Testis (tissue), 3 donors: ENCODE measurements around the gene B3GNT7. TPM values are rescaled to one million over a fixed set of nuclear protein-coding genes. Genes with fewer than 3 reads are reported as not detected.
"Not testable (repeated sequence)": the region's sequence is repeated elsewhere in the genome, so short reads cannot be mapped to it uniquely, and the experiment has no call there.

Experiments
- DNase-seq: peaks from one replicate; pipeline ENCODE4 v3.0.0-alpha.2; 2019
- H3K27ac ChIP-seq, 2 donors: fragments of 200-600 bp; sonication (generic); one replicate each; pipeline ENCODE4 v1.5.1; 2019
- H3K27me3 ChIP-seq: fragments of 200-600 bp; sonication (generic); one replicate; pipeline ENCODE4 v1.5.1; 2019
- H3K36me3 ChIP-seq: fragments of 200-600 bp; sonication (generic); one replicate; pipeline ENCODE4 v1.5.1; 2017; ENCODE audit warnings: low read depth; ENCODE audit errors: missing control alignments
- H3K4me1 ChIP-seq: fragments of 200-600 bp; sonication (generic); one replicate; pipeline ENCODE4 v1.5.1; 2019
- H3K4me3 ChIP-seq, 2 donors: fragments of 200-600 bp; sonication (generic); one replicate each; pipeline ENCODE4 v1.5.1; 2017 to 2019
- H3K9me3 ChIP-seq: fragments of 200-600 bp; sonication (generic); one replicate; pipeline ENCODE4 v1.5.1; 2017
- POLR2A ChIP-seq: fragments of 450-650 bp; IDR thresholded peaks from one replicate; pipeline ENCODE4 v1.6.1; 2017; ENCODE audit warnings: antibody characterized with exemption, mild to moderate bottlenecking, moderate library complexity
- WGBS, 2 donors: methylation state at CpG; one replicate each; pipeline ENCODE4 v1.1.5; 2018; 5-methylcytosine and 5-hydroxymethylcytosine counted together
- intact Hi-C: fragments of 100-400 bp; cut with DNase I; formaldehyde crosslinking; loops from one replicate; pipeline ENCODE4 v1.15.1; 2023; ENCODE audit warnings: low total_unique reads
- polyA plus RNA-seq: library from polyadenylated mRNA; stranded (reverse); fragments of 350-450 nt; fragmentation: Illumina TruSeq; extraction: RNeasy Lipid Tissue Mini Kit (QIAGEN cat#74804); gene quantifications from one replicate; pipeline ENCODE4 v1.2.3, GENCODE V29; 2014; ENCODE audit warnings: low read depth, low replicate concordance; ENCODE audit not compliant: insufficient read depth
- total RNA-seq, 2 donors: library from RNA; depleted of rRNA; stranded (reverse); fragments of >200 nt; gene quantifications; one replicate each; pipeline ENCODE4 v1.2.3, GENCODE V29; 2016
- TF ChIP-seq, protein P1 (sequence below), 3 experiments: fragments of 450-650 bp in 2 of 3; fragments of 200-600 bp in 1 of 3; sonication (generic) in 1 of 3; IDR thresholded peaks; one replicate each; pipeline ENCODE4 v1.5.1; 2016 to 2019; ENCODE audit warnings: antibody characterized with exemption in 3 of 3, mild to moderate bottlenecking in 2 of 3, moderate library complexity in 1 of 3

The B3GNT7 gene
- total and polyA plus RNA-seq, 3 donors from 2014 or later, result 2.6 to 5.0 (median 3.3) TPM

GRCh38 chr2:231373184-231373583 lies 22.3 kb upstream of the B3GNT7 start:
- no peak overlapping the region for H3K27ac ChIP-seq
- TF ChIP-seq, protein P1, sequence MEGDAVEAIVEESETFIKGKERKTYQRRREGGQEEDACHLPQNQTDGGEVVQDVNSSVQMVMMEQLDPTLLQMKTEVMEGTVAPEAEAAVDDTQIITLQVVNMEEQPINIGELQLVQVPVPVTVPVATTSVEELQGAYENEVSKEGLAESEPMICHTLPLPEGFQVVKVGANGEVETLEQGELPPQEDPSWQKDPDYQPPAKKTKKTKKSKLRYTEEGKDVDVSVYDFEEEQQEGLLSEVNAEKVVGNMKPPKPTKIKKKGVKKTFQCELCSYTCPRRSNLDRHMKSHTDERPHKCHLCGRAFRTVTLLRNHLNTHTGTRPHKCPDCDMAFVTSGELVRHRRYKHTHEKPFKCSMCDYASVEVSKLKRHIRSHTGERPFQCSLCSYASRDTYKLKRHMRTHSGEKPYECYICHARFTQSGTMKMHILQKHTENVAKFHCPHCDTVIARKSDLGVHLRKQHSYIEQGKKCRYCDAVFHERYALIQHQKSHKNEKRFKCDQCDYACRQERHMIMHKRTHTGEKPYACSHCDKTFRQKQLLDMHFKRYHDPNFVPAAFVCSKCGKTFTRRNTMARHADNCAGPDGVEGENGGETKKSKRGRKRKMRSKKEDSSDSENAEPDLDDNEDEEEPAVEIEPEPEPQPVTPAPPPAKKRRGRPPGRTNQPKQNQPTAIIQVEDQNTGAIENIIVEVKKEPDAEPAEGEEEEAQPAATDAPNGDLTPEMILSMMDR (IDR thresholded peaks at IDR 0.05), result no peak
- TF ChIP-seq POLR2A, result no peak
- DNase-seq, result no peak
- H3K9me3 ChIP-seq, result no peaks in the 10 kb centered on the region
- WGBS, 2 donors, result 77 to 79% methylated on average over 8 of the region's 8 CpGs
- no peak overlapping the region for H3K4me3 ChIP-seq
- H3K36me3 ChIP-seq, result no peaks in the 10 kb centered on the region
- no peaks in the 10 kb centered on the region for H3K4me1 ChIP-seq
- intact Hi-C loops, result no loop called here
- H3K27me3 ChIP-seq, result no peaks in the 10 kb centered on the region

DNA sequence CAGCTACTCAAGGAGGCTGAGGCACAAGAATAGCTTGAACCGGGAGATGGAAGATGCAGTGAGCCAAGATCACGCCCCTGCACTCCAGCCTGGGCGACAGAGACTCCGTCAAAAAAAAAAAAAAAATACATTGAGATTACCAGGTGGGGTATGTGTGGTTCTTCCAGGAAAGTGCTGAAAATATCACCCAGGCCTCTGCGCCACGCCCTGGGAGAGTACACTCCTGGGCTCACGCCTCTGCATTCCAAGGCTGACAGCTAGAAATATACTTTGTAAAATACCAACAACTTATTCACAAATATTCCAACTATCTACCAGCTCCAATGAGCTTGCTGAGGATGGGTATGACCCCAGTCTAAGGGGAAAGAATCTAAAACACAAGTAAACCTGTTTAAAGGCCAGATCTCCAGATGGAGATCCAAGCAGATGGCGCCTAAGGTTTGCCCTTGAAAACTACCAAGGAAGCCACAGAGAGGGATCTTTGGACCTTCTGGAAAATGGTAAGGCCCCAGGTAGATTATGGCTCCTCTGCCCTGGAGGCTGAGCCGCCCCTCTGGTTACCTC lies 21.6 kb upstream of the B3GNT7 start:
- H3K27ac ChIP-seq, result no peak overlapping the region
- intact Hi-C loops, result no loop called here
- no peak overlapping the region for H3K4me3 ChIP-seq
- H3K4me1 ChIP-seq, result no peaks in the 10 kb centered on the region
- WGBS, 2 donors, result 92 to 94% methylated on average over 9 of the region's 9 CpGs
- H3K36me3 ChIP-seq, result no peaks in the 10 kb centered on the region
- no peak for DNase-seq
- TF ChIP-seq POLR2A, result no peak
- TF ChIP-seq, protein P1 (IDR thresholded peaks at IDR 0.05), result no peak
- H3K27me3 ChIP-seq, result no peaks in the 10 kb centered on the region
- no peaks in the 10 kb centered on the region for H3K9me3 ChIP-seq

DNA sequence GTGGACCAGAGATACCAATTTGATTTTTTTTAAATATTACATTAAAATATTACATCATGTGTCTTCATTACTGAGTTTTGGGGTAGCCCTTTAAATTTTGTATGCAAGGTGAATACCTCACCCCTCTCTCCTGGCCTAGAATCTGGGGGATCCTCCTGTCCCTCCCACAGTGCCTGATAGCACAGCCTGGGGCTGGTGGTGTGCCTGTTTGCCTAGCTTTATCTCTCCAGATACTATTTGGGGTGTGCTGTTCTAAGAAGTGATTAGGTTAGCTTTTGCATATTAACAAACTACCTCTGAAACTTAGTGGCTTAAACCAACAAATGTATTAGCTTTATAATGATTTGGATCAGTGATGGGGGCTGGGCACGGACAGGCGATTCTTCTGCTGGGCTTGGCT lies 20.7 kb upstream of the B3GNT7 start:
- DNase-seq, result no peak
- no peak overlapping the region for H3K4me3 ChIP-seq
- no peaks in the 10 kb centered on the region for H3K27me3 ChIP-seq
- TF ChIP-seq POLR2A, result no peak
- TF ChIP-seq, protein P1 (IDR thresholded peaks at IDR 0.05), result no peak
- H3K36me3 ChIP-seq, result no peaks in the 10 kb centered on the region
- H3K27ac ChIP-seq, result no peak overlapping the region
- H3K9me3 ChIP-seq, result no peaks in the 10 kb centered on the region
- H3K4me1 ChIP-seq, result no peaks in the 10 kb centered on the region
- WGBS, 2 donors, result 77 to 98% methylated on average over 2 of the region's 2 CpGs
- intact Hi-C loops, result no loop called here

DNA sequence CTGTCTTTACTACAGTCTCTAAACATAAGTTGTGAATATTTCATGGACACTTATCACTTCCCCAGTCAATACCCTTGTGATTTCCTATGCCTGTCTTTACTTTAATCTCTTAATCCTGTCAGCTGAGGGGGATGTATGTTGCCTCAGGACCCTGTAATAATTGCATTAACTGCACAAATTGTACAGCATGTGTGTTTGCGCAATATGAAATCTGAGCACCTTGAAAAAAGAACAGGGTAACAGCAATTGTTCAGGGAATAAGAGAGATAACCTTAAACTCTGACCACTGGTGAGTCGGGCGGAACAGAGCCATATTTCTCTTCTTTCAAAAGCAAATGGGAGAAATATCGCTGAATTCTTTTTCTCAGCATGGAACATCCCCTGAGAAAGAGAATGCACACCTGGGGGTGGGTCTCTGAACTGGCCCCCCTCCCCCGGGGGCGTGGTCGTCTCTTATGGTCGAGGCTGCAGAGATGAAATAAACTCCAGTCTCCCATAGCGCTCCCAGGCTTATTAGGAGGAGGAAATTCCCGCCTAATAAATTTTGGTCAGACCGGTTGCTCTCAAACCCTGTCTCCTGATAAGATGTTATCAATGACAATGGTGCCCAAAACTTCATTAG lies 19.4 kb upstream of the B3GNT7 start:
- H3K4me3 ChIP-seq, H3K4me1 ChIP-seq, H3K36me3 ChIP-seq, H3K27ac ChIP-seq, DNase-seq, intact Hi-C loops, H3K9me3 ChIP-seq, H3K27me3 ChIP-seq: not testable (repeated sequence)
- WGBS, 2 donors, result 69 to 75% methylated on average over 11 of the region's 11 CpGs

DNA sequence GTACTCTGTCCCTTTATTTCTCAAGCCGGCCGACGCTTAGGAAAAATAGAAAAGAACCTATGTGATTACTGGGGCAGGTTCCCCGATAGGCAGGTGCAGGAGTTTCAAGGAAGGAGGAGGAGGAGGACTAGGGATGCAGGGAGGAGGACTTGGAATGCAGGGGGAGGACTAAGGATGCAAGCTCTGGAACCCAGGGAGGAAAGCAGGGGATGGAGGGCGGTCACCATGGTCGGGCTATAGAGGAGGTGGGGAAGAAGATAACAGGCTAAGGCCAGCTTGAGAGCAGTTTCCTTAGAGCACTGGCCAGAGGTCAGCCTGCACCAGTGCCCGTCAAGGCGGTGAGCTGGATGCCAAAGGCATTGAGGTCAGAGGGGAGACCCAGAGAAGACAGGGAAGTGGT lies 18.7 kb upstream of the B3GNT7 start:
- TF ChIP-seq POLR2A, result no peak
- TF ChIP-seq, protein P1 (IDR thresholded peaks at IDR 0.05), result no peak
- H3K9me3 ChIP-seq, result no peaks in the 10 kb centered on the region
- intact Hi-C loops, result no loop called here
- no peaks in the 10 kb centered on the region for H3K27me3 ChIP-seq
- no peak overlapping the region for H3K4me3 ChIP-seq
- no peak for DNase-seq
- H3K4me1 ChIP-seq, result no peaks in the 10 kb centered on the region
- H3K36me3 ChIP-seq, result no peaks in the 10 kb centered on the region
- no peak overlapping the region for H3K27ac ChIP-seq
- 71 to 74% methylated on average over 8 of the region's 8 CpGs for WGBS, 2 donors
